ENCODE data around the gene FNDC4. TPM values are rescaled to one million over a fixed set of nuclear protein-coding genes. Genes with fewer than 3 reads are reported as not detected.
A peak's percentile ranks its signal among the peaks of the same experiment; 100 is the strongest.

FNDC4 gene
- total and polyA plus RNA-seq, 9 donors = 27.3 to 117 (median 53.1) TPM

DNA sequence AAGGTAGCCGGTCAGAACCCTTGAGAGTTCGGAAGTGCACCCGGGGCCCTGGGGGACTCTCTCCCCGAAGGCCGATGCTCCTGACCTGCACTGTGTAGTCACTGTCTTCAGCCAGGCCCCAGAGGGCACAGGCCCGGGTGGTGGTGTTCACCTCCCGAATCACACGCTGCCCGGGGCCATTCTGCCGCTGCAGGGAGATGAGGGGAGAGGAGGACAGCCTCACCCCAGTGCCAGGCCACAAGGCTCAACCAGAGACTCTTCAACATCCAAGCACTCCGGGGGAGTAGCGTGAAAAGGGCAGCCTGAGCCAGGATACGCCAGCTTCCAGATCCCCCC is 1.1 kb downstream of the FNDC4 start:
- Histone ChIP-seq H3K4me3 (no peak overlapping the region), H3K9me3 (no peaks in the 10 kb centered on the region), H3K4me1 (ENCODE audit: insufficient read depth) (peaks cover 5% of the 10 kb centered on the region), H3K36me3 (no peaks in the 10 kb centered on the region), H3K27ac (peak overlapping the region; percentile 93 to 97), H3K27me3 (no peaks in the 10 kb centered on the region)
- TF ChIP-seq, protein P1, sequence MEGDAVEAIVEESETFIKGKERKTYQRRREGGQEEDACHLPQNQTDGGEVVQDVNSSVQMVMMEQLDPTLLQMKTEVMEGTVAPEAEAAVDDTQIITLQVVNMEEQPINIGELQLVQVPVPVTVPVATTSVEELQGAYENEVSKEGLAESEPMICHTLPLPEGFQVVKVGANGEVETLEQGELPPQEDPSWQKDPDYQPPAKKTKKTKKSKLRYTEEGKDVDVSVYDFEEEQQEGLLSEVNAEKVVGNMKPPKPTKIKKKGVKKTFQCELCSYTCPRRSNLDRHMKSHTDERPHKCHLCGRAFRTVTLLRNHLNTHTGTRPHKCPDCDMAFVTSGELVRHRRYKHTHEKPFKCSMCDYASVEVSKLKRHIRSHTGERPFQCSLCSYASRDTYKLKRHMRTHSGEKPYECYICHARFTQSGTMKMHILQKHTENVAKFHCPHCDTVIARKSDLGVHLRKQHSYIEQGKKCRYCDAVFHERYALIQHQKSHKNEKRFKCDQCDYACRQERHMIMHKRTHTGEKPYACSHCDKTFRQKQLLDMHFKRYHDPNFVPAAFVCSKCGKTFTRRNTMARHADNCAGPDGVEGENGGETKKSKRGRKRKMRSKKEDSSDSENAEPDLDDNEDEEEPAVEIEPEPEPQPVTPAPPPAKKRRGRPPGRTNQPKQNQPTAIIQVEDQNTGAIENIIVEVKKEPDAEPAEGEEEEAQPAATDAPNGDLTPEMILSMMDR (IDR thresholded peaks at IDR 0.05) = no peak
- no peak for TF ChIP-seq EP300 (IDR thresholded peaks at IDR 0.05)
- TF ChIP-seq POLR2A (IDR thresholded peaks at IDR 0.05) = no peak
- peak in 1 of 5 donors; percentile 91 for DNase-seq
- intact Hi-C loops (cut with DNase I) = loop anchor here in 1 of 4 donors (10.0 kb wide), 1 partner anchor 91 kb away; the partner anchor contains the start of gene ZNF512
- WGBS, 3 donors = 29 to 54% (median 36%) methylated on average over 13 of the region's 13 CpGs

DNA sequence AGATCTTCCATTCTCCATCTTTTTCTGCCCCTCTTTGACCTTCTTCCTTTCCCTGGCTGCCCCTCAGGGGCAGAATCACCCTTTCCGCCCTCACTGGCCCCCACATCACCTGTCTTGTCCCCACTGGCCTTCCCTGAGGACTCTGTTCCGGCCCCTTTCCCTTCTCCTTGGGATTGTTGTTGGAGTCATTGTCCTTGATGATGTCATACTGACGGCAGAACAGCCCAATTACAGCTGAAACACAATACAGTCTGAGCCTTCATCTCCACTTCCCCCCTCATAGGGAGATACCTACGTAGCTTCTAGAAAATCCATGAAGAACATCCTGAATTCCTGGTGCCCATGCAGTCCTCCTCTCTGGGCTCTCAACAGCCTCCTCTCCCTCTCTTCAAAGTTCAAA is 2.4 kb downstream of the FNDC4 start:
- H3K9me3 ChIP-seq = no peaks in the 10 kb centered on the region
- no peaks in the 10 kb centered on the region for H3K36me3 ChIP-seq
- H3K27me3 ChIP-seq = no peaks in the 10 kb centered on the region
- DNase-seq = no peak
- H3K4me3 ChIP-seq = no peak overlapping the region
- intact Hi-C loops (cut with DNase I) = loop anchor here in 1 of 4 donors (10.0 kb wide), 1 partner anchor 92 kb away; the partner anchor contains the start of gene ZNF512
- WGBS, 3 donors = 87 to 92% (median 91%) methylated on average over 4 of the region's 4 CpGs
- peaks cover 5% of the 10 kb centered on the region for H3K4me1 ChIP-seq (ENCODE audit: insufficient read depth)
- no peak overlapping the region for H3K27ac ChIP-seq
- TF ChIP-seq, protein P1 (IDR thresholded peaks at IDR 0.05) = no peak
- TF ChIP-seq EP300 (IDR thresholded peaks at IDR 0.05) = no peak
- TF ChIP-seq POLR2A (IDR thresholded peaks at IDR 0.05) = no peak

DNA sequence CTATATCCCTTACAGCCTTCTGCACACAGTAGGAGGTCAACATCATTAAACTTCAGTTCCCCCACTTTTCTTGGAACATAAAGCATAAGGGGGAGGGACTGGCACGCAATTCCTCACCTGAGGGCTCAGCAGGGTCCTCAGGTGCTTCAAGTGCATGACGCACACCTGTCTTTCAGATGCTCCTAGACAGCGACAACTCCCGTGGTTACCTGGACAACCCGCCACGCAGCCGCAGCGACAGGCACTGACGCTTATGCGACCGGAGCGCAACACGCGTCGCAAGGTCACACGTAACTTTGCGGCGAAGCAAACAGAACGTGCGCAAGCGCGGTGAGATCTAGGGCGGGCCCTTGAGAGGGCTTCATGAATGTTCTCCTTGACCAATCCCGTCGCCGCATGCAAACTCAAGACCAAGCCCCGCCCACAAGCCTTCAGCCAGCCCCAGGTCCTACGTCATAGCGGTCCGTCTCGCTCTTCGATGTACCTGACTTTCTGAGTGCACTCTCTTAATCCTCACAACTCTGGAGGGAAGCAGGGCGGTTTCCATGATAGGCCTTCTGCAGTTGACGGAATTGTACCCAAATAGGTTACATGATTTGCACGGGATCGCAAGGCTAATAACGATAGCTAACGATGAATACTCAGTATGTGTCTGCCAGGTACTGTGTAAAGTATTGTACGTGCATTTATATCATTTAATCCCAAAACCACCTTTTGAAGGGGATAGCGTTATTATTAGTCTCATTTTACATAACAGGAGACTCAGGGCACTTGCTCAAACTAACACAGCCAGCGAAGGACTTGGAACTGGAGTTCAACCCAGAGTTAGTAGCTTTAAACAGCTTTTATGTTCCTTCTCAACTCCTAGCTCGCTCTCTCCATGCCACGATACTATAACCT is 5.3 kb downstream of the FNDC4 start, which contains the start of gene IFT172:
Gene IFT172 (minus strand): TSS at position 246 of the 900 bp plus-strand sequence. CDS start 90 bp downstream, at position 156.
- DNase-seq = peak; percentile 96 to 99 (median 98)
- Histone ChIP-seq H3K27me3 (no peaks in the 10 kb centered on the region), H3K9me3 (no peaks in the 10 kb centered on the region), H3K4me1 (ENCODE audit: insufficient read depth) (peaks cover 5% of the 10 kb centered on the region), H3K4me3 (peak within 1 kb of the TSS; percentile 67), H3K27ac (peak within 1 kb of the TSS; percentile 55 to 77), H3K36me3 (no peaks in the 10 kb centered on the region)
- TF ChIP-seq, protein P1 (IDR thresholded peaks at IDR 0.05) = no peak
- TF ChIP-seq POLR2A (IDR thresholded peaks at IDR 0.05) = peak; percentile 79
- intact Hi-C loops (cut with DNase I) = loop anchor here in 1 of 4 donors (10.0 kb wide), 1 partner anchor 95 kb away; the partner anchor contains the start of gene ZNF512
- WGBS, 3 donors = 4 to 7% (median 6%) methylated on average over 43 of the region's 43 CpGs

DNA sequence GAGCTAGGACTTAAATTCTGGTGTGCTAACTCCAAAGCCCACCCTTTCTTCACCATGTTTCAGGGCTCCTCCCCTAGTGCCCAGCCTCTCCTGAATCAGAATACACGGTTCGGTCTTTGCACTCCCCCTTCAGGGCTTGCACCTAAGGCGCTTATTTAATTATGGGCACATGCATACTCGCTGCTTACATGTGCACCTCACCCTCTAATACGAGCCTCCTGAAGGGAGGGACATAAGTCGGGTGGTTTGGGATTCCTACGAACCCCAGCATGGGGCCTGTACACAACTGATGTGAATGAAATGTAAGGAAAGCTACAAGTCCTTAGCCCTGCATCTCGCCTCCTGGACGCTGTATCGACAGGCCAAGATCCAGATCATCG is 5.9 kb downstream of the FNDC4 start:
- peak in 3 of 5 donors; percentile 26 to 38 (median 30) for DNase-seq
- peaks cover 5% of the 10 kb centered on the region for H3K4me1 ChIP-seq (ENCODE audit: insufficient read depth)
- H3K36me3 ChIP-seq = no peaks in the 10 kb centered on the region
- intact Hi-C loops (cut with DNase I) = no loop called here
- peak overlapping the region; percentile 67 for H3K4me3 ChIP-seq
- H3K27ac ChIP-seq = peak overlapping the region; percentile 33 to 77
- 1 to 2% (median 1%) methylated on average over 11 of the region's 11 CpGs for WGBS, 3 donors
- no peak for TF ChIP-seq EP300 (IDR thresholded peaks at IDR 0.05)
- TF ChIP-seq POLR2A (IDR thresholded peaks at IDR 0.05) = no peak
- TF ChIP-seq, protein P1 (IDR thresholded peaks at IDR 0.05) = peak in 1 of 3 donors; percentile 24
- H3K27me3 ChIP-seq = no peaks in the 10 kb centered on the region
- no peaks in the 10 kb centered on the region for H3K9me3 ChIP-seq

All from ovary (tissue), 9 donors.